H1 (cell line): Measurements from ENCODE around the gene C1orf116. TPM values are rescaled to one million over a fixed set of nuclear protein-coding genes. Genes with fewer than 3 reads are reported as not detected.

ENCODE experiments used
- ASH2L ChIP-seq: fragments of 200-600, 300-600 bp; sonication (generic); IDR thresholded peaks from one replicate; pipeline ENCODE4 v1.7.1; 2017; ENCODE audit warnings: low read length
- BACH1 ChIP-seq: IDR thresholded peaks from 2 replicates; pipeline ENCODE4 v1.6.1; 2012; ENCODE audit warnings: low read length, improper control_type of control experiment
- CBX8 ChIP-seq: fragments of 300-800, 300-1000 bp; sonication (generic); IDR thresholded peaks from 2 replicates; pipeline ENCODE4 v1.7.1; 2016; ENCODE audit warnings: low read depth, low read length, borderline replicate concordance
- CHD2 ChIP-seq: IDR thresholded peaks from 2 replicates; pipeline ENCODE4 v1.6.1; 2012; ENCODE audit warnings: low read length, improper control_type of control experiment
- CTBP2 ChIP-seq: IDR thresholded peaks from 2 replicates; pipeline ENCODE4 v1.7.0; 2011; ENCODE audit warnings: borderline replicate concordance, mild to moderate bottlenecking, moderate library complexity, mixed read lengths, low read length; ENCODE audit not compliant: insufficient read depth, insufficient read length
- EGR1 ChIP-seq: IDR thresholded peaks from 2 replicates; pipeline ENCODE4 v1.6.1; 2011; ENCODE audit warnings: low read depth, low read length, borderline replicate concordance
- GABPA ChIP-seq: IDR thresholded peaks from 2 replicates; pipeline ENCODE4 v1.6.1; 2011; ENCODE audit warnings: mild to moderate bottlenecking, low read length, moderate library complexity, borderline replicate concordance; ENCODE audit not compliant: insufficient read depth
- HDAC2 ChIP-seq, 2 experiments: fragments of 300-600 bp in 1 of 2; sonication (generic) in 1 of 2; IDR thresholded peaks; 2 replicates each; pipeline ENCODE4 v1.6.1; 2011 to 2012; ENCODE audit warnings: low read depth in 2 of 2, low read length in 2 of 2, mild to moderate bottlenecking in 2 of 2, moderate library complexity in 2 of 2, borderline replicate concordance in 1 of 2, inconsistent platforms in 1 of 2
- RNF2 ChIP-seq: fragments of 200-900, 300-1000 bp; sonication (generic); IDR thresholded peaks from 2 replicates; pipeline ENCODE4 v1.7.1; 2016; ENCODE audit warnings: borderline replicate concordance, low read depth, mild to moderate bottlenecking, antibody characterized with exemption, low read length; ENCODE audit not compliant: poor library complexity, severe bottlenecking; ENCODE audit errors: missing control alignments
- SAP30 ChIP-seq: fragments of 300-600 bp; sonication (generic); IDR thresholded peaks from 2 replicates; pipeline ENCODE4 v1.7.1; 2012; ENCODE audit warnings: low read length, moderate library complexity, mild to moderate bottlenecking, inconsistent platforms; ENCODE audit not compliant: insufficient read depth, insufficient replicate concordance
- SIN3A ChIP-seq, 2 experiments: IDR thresholded peaks in 1 of 2; conservative IDR thresholded peaks in 1 of 2; 2 replicates each; pipeline ENCODE4 v1.6.1; 2011 to 2012; ENCODE audit warnings: low read length in 2 of 2, improper control_type of control experiment in 1 of 2, low read depth in 1 of 2, mild to moderate bottlenecking in 1 of 2
- SIRT6 ChIP-seq: IDR thresholded peaks from one replicate; pipeline ENCODE4 v1.7.1; 2012; ENCODE audit warnings: low read length, inconsistent platforms
- TCF12 ChIP-seq: IDR thresholded peaks from 2 replicates; pipeline ENCODE4 v1.6.1; 2011; ENCODE audit warnings: low read depth, mild to moderate bottlenecking, low read length
- TEAD4 ChIP-seq: IDR thresholded peaks from 2 replicates; pipeline ENCODE4 v1.6.1; 2012; ENCODE audit warnings: low read depth, low read length, inconsistent platforms, mixed read lengths
- polyA plus RNA-seq, 7 experiments: library from polyadenylated mRNA; depleted of rRNA in 3 of 7; stranded (reverse) in 5 of 7; unstranded in 2 of 7; fragments of >200 nt in 5 of 7; fragments of 200-250 nt in 2 of 7; gene quantifications; 1 replicate in 5 of 7; 2 replicates in 1 of 7; 4 replicates in 1 of 7; pipeline versions ENCODE4 v1.2.1 to v1.2.3, GENCODE V29; 2011 to 2013; ENCODE audit warnings: missing spikeins in 2 of 7, mixed read lengths in 2 of 7
- total RNA-seq: library from RNA; stranded (reverse); fragmentation: NEBNext Ultra II Directional; extraction: Animal tissue kit (Norgen Biotek cat#: 25700); gene quantifications from 2 replicates; pipeline ENCODE4 v1.2.1, GENCODE V29; 2021
- TF ChIP-seq, protein P1 (sequence below): IDR thresholded peaks from 2 replicates; pipeline ENCODE4 v1.6.1; 2012; ENCODE audit warnings: inconsistent platforms

C1orf116 gene
- total and polyA plus RNA-seq, 2 of the 8 experiments (the other 6 are each of a cell fraction or from before 2014, with no cell fraction given): 2.2 to 3.9 TPM

- TF ChIP-seq RNF2 (no peak), CTBP2 (no peak), BACH1 (no peak), SIRT6 (no peak), ASH2L (no peak), EGR1 (no peak), CBX8 (no peak), TCF12 (no peak), CHD2 (no peak), SAP30 (no peak), GABPA (no peak), SIN3A (conservative IDR thresholded peaks at IDR 0.05 in 1 of 2, IDR thresholded peaks at IDR 0.05 in 1 of 2; ENCODE audit: low read depth in 1 of 2, low read length in 2 of 2) (no peak), HDAC2 (IDR thresholded peaks at IDR 0.05; ENCODE audit: borderline replicate concordance in 1 of 2, low read depth in 2 of 2, low read length in 2 of 2) (no peak), TEAD4 (no peak)
- TF ChIP-seq, protein P1, sequence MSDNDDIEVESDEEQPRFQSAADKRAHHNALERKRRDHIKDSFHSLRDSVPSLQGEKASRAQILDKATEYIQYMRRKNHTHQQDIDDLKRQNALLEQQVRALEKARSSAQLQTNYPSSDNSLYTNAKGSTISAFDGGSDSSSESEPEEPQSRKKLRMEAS: no peak
Observed at GRCh38 chr1:206979379-206980043, 53.0 kb downstream of the C1orf116 start (continued).
